ENCODE results near the gene OR2V1.

DNA sequence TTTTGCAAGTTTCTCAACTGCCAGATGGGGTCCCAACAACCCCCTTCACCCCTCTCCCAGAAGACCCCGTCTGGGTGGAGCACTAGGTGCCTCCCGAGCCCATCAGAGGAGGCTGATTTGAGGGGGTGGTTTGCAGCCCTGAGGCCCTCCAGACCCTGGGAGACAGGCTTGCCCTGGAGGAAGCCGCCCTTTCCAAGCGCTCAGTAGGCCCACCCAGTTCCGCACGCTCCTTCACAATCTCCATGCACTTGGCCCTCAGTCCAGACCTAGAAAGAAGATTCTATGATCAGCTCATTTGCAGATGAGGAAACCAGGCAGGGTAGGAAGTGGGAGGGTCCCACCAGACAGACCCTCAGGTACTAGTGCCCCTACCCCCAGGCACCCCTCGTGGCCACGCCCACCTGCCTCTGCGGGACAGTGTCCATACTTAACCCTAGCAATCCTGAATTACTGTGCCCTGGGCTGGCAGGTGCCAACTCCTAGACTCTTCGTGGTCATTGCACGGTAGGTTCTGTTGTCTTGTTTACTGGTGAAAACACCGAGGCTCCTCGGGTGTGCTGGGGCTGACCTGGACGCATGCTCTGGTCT lies 22.3 kb downstream of the OR2V1 start:
- TF ChIP-seq CTCF (IDR thresholded peaks at IDR 0.05): no peak
- TF ChIP-seq POLR2A (IDR thresholded peaks at IDR 0.05): no peak
